ENCODE results near the gene SLC45A1.
A peak's percentile ranks its signal among the peaks of the same experiment; 100 is the strongest.
"Not testable (repeated sequence)": the region's sequence is repeated elsewhere in the genome, so short reads cannot be mapped to it uniquely, and the experiment has no call there.

The SLC45A1 gene

DNA sequence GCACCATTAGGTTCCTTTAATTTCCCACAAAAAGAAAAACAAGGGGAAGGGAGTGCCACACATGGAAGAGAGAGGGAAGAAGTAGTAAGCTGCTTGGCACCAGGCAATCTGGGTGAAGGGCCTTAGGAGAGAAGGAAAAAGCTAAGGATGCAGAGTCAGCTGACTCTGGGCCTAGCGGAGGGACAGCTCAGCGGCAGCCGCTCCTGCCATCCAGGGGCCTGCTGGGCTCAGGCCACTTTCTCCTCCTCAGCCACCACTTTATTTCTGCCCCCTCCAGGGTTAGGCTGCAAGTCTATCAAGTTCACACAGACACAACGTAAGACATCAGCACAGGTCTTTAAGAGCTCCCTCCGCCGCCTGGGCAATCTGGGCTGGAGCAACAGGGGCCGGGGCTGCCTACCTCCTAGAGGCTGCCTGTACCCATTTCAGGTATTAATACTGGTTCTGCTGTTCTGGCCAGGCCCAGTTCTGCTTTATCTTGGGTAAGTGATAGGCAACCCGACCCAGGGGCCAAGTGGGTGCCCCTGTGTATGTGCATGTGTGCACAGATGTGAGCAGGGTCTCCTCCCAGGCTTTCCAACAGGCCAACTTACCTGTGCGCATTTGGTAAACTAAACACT lies 53.6 kb downstream of the SLC45A1 start:
- no peak for DNase-seq

DNA sequence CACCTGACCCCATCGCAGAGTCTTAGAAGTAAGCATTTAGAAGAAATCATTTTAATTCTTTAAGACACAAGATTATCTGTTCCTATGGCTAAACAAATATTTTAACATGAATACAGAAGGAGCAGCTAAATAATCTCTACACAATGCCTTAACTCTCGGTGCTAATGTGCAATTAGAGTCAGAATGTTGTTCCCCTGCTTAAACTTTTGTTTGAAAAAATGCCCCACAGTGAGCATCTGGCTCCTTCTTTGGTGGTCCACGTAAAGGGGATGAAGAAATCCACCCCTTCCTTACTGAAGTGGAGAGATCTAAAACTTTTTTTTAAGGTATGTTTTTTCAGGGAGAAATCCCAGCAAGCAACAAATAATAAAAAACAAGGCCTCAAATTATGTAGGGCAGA lies 55.2 kb downstream of the SLC45A1 start:
- no peak for DNase-seq

DNA sequence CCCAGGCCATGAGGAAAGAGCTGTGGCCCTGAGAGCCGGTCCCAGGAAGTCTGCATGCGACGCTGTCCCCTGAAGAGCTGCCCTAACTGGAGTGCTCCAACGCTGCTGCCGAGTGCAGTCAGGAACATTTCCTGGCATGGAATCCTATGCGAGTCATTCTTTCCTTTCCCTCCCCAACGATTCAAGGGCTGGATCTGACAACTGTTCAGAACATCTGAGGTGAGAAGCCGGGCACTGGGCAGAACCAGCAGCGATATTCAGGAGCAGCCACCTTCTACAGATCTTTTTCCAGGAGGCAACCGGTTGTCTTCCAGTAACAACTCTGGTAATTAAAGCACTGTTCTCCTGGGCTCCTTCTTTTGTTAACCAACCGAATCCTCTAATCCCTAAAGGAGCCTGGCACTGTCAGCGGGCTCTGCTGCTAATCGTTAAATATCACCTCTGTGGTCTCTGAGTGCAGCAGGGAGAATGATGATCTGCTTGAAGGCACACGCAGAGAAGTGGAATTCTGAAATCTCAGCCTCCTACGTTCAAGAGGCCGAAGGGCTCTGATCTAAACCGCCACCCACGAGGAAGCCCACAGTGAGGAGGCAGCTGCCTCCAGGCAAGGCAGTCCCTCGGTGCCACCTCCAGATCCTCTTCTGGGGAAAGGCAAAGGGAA lies 55.8 kb downstream of the SLC45A1 start:
- DNase-seq = peak; percentile 65

DNA sequence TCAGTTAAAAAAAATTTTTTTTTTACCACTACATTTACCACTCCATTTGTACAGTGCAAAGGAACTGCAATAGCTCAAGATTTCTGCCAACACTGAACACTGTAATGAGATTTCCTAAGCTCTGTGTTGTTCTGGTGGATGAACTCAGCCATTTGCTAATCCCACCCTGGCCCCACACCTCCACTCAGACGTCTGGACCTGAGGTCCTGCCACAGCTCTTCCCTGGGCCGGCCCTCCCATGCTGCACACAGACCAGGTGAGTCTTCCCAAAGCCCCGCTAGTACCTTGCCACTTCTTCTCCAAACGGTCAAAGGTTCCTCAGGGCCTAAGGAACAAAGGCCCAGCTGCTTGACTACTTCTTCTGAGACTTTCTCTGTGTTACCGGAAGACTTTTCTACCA lies 56.4 kb downstream of the SLC45A1 start:
- no peak for DNase-seq

DNA sequence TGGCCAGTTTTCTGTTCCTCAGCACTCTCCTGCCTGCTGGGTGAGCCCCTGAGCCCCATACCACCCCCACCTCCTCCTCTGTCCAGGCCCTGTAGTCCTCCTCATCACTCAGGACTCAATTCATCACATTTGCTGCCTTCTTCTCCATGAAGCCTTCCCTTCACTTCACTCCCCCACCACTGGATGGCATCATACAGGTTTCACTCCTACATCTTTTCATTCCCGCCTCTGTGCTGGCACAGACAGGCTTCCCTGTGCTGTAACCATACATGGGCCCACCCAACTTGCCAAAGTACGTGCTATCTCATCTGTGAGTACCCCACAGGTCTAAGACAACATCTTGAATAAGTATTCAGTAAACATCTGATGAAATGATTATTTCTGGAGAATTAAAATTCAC lies 56.9 kb downstream of the SLC45A1 start:
- peak; percentile 21 for DNase-seq

DNA sequence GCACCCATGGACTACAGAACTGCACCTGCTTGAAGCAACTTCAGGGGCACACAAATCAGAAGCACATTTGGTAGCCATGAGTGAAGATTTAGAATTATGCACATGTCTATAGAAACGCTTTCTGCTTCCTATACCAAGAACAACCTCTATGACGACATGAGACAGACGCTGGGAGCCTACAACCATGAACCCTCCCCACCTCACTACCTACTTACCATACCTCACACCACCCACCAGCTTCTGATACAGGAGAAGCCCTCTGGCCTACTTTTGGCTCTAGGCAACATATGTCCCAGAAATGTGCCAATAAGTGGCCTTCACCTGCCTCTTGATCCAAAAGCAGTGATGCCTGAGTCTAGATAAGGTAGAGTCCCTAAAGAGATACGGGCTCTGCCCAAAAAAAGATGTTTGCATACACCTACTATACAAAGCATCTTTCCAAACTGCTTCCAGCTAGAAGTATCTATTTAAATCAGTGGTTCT lies 58.5 kb downstream of the SLC45A1 start:
- DNase-seq = no peak

DNA sequence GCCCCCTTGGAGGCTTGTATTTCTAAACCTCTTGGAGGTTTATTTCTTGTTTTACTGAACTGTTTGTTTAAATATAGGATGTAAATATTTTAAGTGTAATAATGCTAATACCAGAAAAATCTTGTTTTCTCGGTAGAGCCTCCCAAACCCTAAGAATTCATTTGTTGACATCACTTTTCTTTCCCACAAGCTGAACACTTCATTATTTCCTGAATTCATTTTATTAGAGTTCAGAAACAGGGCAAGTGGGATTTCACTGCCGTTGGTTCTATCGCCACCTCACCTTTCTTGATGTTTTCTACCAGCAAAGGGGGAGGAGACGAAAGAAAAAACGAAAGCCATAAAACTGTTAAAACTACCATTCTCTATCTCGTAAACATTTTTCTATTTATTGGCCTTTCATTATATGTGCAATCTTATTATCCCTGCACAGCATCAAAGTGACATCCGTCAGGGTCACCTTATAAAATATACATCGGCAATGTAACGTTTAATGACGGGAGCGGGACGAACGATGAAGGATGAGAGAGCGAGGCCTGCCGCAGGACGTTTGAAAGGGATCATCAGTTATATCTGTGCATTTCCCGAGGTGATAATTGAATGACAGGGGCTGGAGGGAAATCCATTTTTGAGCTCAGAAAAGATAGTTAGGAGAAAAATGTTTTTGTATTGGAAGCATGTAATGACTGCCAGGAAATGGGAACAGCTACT lies 59.5 kb downstream of the SLC45A1 start:
- DNase-seq = no peak

DNA sequence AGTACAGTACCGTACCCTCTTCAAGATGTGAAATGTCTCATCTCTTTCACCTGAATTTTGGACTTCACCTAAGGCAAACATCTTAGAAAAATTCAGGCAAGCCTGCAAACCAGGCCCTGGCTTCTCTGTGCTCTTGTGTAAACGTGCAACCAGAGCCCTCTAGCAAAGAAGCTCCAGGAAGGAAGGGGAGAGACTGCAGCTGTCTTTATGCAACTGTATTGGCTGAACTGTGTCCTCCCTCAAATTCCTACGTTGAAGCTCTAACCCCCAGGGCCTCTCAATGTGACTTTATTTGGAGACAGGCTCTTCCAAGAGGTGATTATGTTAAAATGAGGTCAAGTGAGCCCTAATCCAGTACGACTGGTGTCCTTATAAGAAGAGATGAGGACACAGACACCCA lies 60.3 kb downstream of the SLC45A1 start:
- DNase-seq = no peak

DNA sequence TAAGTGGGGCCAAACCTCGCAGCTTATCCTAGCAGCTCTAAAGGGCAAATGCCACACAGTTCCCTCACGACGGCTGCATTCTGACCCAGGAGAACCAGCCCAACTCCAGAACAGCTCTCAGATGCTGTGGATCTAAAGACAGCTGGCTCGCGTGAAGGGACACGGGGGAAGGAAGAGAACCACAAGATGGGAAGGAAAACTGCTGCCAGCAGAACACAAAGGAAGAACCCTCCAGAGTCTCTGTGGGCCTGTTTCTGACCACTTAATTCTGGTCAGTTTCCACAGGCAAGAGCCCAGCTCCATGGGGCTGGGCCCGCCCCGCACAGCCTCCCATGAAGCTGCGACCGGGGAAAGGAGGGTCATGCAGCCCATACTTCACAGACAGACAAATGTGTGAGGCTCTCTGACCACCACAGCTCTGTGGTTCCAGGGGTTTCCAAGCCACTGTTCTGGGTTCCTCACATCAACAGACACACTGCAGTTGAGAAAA lies 61.1 kb downstream of the SLC45A1 start:
- DNase-seq = no peak

DNA sequence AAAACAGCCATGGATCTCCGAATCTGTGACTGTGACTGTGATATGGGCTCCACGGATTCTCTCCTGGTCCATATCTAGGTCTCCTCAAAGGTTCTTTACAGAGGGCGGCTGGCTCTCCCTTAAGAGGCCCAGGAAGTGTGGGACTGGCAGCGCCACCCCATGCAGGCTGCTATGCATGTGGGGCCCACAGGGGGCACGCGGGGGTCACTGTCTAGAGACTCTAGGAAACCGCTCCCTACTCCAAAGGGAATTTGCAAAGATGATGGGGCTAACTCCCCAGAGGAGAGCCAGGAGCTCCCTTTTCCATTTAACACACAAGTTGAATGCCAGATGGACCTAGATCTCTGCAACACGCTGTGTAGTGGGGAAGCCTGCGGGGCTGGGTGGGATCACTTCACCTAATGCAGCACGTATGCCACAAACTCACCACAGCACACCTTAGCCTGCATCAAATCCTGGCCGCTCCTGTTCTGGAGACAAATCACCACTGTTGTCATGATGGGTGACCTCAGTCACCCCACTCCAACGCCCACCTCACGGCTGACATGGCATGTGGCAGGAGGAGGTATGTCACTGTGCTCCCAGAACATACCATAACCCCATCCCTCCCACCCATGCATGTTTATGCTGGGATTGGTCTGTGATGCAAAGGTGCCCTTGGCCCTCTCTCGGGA lies 61.7 kb downstream of the SLC45A1 start:
- DNase-seq = no peak

DNA sequence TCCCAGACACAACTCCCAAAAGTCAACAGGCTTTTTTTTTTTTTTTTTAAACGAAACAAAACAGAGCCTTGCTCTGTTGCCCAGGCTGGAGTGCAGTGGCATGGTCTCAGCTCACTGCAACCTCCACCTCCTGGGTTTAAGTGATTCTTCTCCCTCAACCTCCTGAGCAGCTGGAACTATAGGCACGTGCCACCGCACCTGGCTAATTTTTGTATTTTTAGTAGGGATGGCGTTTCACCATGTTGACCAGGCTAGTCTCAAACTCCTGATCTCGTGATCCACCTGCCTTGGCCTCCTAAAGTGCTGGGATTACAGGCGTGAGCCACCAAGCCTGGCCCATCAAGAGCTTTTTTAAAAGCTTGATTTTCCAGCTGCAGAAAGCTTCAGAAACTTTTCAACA lies 62.4 kb downstream of the SLC45A1 start:
- not testable (repeated sequence) for DNase-seq

DNA sequence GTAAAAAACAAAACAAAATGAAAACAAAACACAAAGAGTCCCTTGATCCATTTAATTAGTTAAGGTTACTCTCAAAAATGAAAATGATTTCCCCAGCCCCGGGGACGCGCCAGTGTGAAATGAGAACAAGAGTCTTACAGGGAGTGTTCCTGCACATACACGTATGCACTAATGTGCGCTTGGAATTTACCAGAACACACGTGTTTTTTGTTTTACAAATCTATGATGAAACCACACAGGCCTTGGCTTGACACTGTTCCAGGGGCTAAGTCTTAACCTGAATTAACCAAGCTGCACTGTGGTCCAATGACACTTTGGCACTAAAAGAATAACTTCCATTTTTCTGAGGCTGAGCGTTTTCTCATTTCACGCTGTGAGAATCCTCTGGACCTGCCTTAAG lies 63.7 kb downstream of the SLC45A1 start:
- DNase-seq = no peak

DNA sequence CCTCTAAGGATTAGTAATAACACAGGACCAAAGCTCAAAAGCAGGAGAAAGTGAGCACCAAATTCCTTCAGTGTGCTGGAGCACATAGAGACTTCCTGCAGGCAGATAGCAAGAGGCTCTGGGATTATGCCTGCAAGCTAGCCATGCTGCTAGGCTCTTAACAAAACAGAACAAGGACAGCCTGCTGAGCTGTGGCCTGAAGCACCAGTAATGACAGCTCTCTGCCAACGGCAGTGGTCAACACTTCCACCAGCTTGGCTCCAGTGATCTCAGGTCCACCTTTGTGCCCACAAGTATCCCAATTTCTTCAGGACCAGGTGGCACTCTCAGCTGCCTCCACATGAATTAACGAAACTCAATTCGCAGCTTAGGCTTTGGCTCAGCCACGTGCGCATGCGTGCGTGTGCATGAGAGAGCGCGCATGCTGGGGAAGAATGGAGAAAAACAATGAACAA lies 64.2 kb downstream of the SLC45A1 start:
- DNase-seq = no peak

DNA sequence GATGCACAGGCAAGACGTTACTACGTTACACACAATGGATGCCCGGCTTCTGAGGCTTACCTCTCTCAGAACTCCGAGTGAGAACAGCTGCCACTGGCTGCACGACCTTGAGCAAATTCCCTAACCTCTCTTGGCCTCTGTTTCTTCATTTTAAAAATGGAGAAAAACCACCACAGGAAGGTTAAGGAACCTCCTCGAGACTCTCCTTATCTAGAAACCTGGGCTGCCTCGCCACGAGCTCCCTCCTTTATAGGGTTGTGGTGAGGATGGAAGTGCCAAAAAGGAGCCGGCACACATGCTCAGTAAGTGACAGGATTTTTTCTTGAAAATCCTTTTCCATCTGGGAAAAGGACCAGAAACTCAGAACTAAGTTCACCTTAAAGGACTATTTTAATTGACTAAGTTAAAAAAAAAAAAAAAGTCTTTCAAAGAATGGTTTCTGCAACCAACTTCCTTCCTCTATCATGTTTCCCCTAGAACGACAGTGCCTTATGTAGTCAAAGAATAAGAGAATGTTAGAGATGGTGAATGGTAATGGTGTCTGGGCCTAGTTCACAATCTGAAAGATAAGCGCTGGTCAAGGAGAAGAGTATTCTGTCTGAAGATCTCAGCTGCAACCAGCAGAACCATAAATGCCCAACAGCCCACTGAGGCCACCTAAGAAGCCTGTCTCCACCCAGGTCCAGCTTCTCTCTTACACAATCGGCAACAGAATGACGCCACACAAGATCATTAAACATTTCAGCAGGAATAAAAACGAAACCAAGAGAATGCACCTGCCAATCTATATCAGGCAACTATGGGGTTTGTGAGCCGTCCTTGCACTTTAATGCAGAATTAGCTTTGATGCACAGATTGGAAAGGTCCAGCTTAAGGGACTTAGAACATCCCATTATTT lies 64.9 kb downstream of the SLC45A1 start:
- DNase-seq = no peak

DNA sequence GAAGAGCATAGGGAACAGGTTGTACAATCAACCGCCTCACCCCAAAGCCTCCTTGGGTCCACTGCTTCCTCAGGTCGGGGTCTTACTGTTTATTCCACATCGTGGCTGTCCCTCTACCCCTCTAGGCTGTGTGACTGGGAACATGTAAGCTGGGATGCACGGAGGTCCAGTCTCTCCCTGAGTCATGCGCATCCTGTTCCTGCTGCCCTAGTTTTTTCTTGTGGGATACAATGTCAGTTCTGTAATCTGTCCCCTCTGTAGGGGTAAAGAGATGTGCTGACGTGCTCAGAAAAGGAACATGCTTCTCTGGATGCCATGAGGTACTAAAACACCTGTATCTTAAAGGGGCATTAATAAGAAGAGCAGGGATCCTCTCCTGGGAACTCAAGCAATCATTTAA lies 66.2 kb downstream of the SLC45A1 start:
- DNase-seq = no peak

DNA sequence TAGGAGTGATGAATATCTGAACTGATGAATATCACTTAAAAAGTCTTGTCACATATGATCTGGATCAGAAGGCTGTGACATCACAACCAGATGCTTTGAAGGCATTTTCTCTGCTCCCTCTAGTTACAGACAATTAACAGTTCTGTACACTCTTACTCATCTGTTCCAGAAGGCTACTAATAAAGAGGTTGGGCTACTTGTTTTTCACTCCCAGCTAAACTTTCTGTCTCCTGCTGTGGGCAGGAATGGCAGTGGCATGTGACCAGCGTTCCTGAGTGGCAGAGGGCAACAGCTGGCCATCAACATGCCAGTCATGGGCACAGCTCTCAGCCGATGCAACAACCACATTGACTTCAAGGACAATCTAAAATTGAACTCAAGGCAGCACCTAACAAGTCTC lies 66.7 kb downstream of the SLC45A1 start:
- no peak for DNase-seq

DNA sequence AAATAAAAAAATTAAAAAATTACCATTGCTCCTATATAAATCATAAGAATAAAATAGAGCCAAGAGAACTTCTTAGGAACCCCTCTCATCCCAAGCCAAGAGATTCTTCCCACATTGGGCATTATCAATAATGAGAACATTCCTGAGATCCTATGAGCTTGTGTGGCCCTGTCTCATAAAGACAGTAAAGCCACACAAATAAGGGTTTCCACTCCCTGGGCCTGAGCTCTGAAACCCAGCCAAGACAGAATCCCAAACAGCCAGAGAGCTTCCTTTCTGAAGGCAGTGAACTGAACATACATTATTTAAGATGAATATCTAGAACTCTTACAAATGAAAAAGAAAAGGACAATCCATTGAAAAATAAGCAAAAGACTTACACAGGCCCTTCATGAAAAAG lies 68.3 kb downstream of the SLC45A1 start:
- DNase-seq = no peak

DNA sequence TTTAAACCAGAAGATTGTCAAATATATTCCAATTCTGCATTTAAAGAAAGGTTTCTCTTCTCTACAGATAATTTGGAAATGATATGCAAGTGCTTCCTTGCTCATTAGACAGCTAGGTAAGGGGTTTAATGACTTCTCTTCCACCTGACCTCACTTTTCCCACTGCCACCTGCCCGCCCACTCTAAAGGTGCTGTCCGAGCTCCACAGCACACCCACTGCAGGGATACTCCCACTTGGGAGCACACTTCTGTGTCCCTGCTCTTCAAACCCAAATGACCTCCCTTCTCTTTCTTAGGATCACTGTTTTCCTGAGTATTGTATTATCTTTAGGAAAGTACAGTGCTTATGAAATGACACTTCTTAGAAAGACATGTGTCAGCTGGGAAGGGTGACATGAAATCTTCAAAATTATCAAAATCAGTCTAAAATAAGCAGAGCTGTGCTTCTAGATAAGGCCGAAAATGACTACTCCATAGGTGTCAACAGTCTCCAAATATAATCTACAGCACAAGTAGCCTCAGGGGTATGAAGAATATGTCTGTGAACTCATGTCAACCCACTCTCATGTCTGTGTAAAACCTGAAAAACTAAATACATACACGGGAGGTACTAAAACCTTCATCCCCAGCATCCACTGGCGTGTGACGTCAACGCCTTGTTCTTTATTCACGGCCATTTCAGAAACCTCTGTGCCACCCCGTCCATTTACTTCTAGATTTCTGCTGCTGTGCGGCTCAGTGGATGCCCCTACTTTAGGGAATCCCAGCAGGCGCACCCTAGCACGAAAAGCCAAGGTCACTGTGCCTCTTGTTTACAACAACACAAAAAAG lies 71.0 kb downstream of the SLC45A1 start:
- DNase-seq = no peak

DNA sequence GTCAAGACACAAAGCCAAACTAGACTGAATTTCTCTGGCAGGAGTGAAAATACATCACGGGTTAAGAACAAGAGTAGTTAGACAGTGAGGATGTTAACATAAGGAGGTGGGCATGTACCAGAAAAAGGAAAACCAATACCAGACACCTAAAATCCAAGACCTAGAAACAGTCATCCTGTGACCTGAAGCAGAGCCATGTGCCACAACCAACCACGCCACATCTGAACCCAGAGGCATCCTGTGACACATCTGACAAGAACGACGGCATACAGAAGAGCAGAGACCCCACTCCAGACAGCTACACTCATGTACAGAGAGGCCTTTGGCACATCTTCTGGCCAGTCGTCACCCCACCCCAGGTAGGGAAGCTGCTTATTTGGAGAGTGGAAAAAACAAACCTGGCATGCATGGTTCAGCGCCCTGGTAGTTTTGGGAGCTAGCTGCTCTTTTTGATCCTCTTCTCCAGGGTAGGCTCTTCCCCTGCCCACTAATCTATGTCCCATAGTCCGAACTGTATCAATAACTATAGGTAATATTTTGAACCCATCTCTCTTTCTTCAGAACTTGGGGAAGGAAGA lies 72.1 kb downstream of the SLC45A1 start:
- no peak for DNase-seq

DNA sequence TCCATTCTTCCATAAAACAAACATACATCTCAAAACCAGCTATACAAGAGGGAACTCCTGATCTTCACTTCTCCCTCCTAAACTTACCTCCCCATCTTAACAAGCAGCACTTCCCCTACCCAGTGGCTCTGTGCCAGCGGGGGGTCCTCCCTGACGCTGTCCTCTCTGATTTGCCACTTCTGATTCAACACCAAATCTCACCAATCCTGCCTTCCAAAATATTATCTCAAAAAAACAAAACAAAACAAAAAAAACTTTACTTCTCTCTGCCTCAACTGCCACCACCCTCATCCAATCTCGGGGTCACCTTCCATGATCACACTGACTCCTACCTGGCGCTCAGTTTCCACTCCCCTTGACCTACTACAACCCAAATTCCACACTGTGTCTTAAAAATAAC lies 72.8 kb downstream of the SLC45A1 start:
- DNase-seq = no peak

DNA sequence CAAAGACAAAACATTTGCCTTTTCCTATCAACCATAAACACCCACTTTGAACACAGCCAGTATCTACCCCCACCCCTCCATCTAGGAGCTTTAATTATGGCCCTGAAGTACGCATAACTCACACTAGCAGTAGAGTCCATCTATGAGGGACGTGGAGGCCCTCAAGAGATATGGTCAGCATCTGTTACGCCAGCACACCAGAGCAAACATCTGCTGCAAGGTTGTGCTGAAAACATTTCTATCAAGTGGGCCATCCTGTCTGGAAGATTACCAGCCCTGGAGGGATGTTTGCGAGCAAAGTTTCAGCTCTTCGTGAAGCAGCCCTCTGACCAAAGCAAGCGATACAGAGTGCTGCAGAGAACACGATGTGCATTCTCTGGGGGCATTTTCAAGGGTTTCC lies 74.6 kb downstream of the SLC45A1 start:
- no peak for DNase-seq

All from DMS153 (cell line).